H9 (cell line): ENCODE data around the gene FAM20A. TPM values are rescaled to one million over a fixed set of nuclear protein-coding genes. Genes with fewer than 3 reads are reported as not detected.
A peak's percentile ranks its signal among the peaks of the same experiment; 100 is the strongest.

Experiments
- DNase-seq: peaks from one replicate; pipeline ENCODE4 v3.0.0-alpha.2; 2017
- H2AFZ ChIP-seq: one replicate; pipeline ENCODE4 v1.6.1; 2013; ENCODE audit warnings: mild to moderate bottlenecking, low read length, control low read depth, moderate library complexity
- H2AK5ac ChIP-seq: 2 replicates; pipeline ENCODE4 v1.6.1; 2013; ENCODE audit warnings: low read length, control low read depth, mixed read lengths; ENCODE audit not compliant: insufficient read length
- H2BK120ac ChIP-seq: one replicate; pipeline ENCODE4 v1.6.1; 2013; ENCODE audit warnings: low read depth, mild to moderate bottlenecking, low read length, control low read depth, inconsistent platforms; ENCODE audit not compliant: poor library complexity, severe bottlenecking
- H2BK12ac ChIP-seq: 2 replicates; pipeline ENCODE4 v1.6.1; 2013; ENCODE audit warnings: low read length, control low read depth, mixed read lengths, low read depth; ENCODE audit not compliant: insufficient read length
- H2BK15ac ChIP-seq: 2 replicates; pipeline ENCODE4 v1.6.1; 2013; ENCODE audit warnings: low read depth, low read length, control low read depth
- H2BK20ac ChIP-seq: one replicate; pipeline ENCODE4 v1.6.1; 2013; ENCODE audit warnings: low read depth, mild to moderate bottlenecking, low read length, control low read depth, inconsistent platforms; ENCODE audit not compliant: poor library complexity, severe bottlenecking
- H2BK5ac ChIP-seq: 2 replicates; pipeline ENCODE4 v1.6.1; 2013; ENCODE audit warnings: low read length, control low read depth, mixed read lengths; ENCODE audit not compliant: insufficient read length
- H3K14ac ChIP-seq: 2 replicates; pipeline ENCODE4 v1.6.1; 2013; ENCODE audit warnings: low read length, control low read depth; ENCODE audit not compliant: insufficient read depth
- H3K18ac ChIP-seq: 2 replicates; pipeline ENCODE4 v1.6.1; 2013; ENCODE audit warnings: low read depth, mild to moderate bottlenecking, mixed read lengths, low read length, control low read depth; ENCODE audit not compliant: insufficient read length
- H3K23ac ChIP-seq: 2 replicates; pipeline ENCODE4 v1.6.1; 2013; ENCODE audit warnings: low read length, control low read depth, mixed read lengths, low read depth; ENCODE audit not compliant: insufficient read length
- H3K23me2 ChIP-seq: 2 replicates; pipeline ENCODE4 v1.6.1; 2013; ENCODE audit warnings: low read depth, mild to moderate bottlenecking, mixed read lengths, low read length, control low read depth; ENCODE audit not compliant: insufficient read length, poor library complexity, severe bottlenecking
- H3K27ac ChIP-seq: 2 replicates; pipeline ENCODE4 v1.5.1; 2013; ENCODE audit warnings: low read length, control low read depth, mixed read lengths, low read depth; ENCODE audit not compliant: insufficient read length
- H3K27me3 ChIP-seq: 2 replicates; pipeline ENCODE4 v1.6.1; 2013; ENCODE audit warnings: low read length, control low read depth, inconsistent platforms; ENCODE audit not compliant: insufficient read depth
- H3K4ac ChIP-seq: 2 replicates; pipeline ENCODE4 v1.6.1; 2013; ENCODE audit warnings: low read depth, mild to moderate bottlenecking, control low read depth, inconsistent platforms, low read length, moderate library complexity
- H3K4me1 ChIP-seq: 2 replicates; pipeline ENCODE4 v1.6.1; 2013; ENCODE audit warnings: low read length, control low read depth, inconsistent platforms; ENCODE audit not compliant: insufficient read depth
- H3K4me2 ChIP-seq: 2 replicates; pipeline ENCODE4 v1.6.1; 2013; ENCODE audit warnings: low read length, control low read depth, mixed read lengths; ENCODE audit not compliant: insufficient read length, insufficient read depth
- H3K56ac ChIP-seq: 2 replicates; pipeline ENCODE4 v1.6.1; 2013; ENCODE audit warnings: low read depth, mild to moderate bottlenecking, mixed read lengths, low read length, control low read depth; ENCODE audit not compliant: insufficient read length
- H3K79me1 ChIP-seq: 2 replicates; pipeline ENCODE4 v1.6.1; 2013; ENCODE audit warnings: low read depth, mild to moderate bottlenecking, moderate library complexity, low read length, control low read depth, inconsistent platforms; ENCODE audit not compliant: insufficient read depth, poor library complexity, severe bottlenecking
- H3K79me2 ChIP-seq: 2 replicates; pipeline ENCODE4 v1.6.1; 2013; ENCODE audit warnings: low read length, control low read depth, inconsistent platforms; ENCODE audit not compliant: insufficient read depth
- H3K9ac ChIP-seq: 2 replicates; pipeline ENCODE4 v1.6.1; 2013; ENCODE audit warnings: low read length, control low read depth, mixed read lengths; ENCODE audit not compliant: insufficient read length; ENCODE audit errors: extremely low read depth
- H3K9me3 ChIP-seq: one replicate; pipeline ENCODE4 v1.6.1; 2013; ENCODE audit warnings: low read depth, low read length, inconsistent platforms; ENCODE audit not compliant: control insufficient read depth
- H3T11ph ChIP-seq: one replicate; pipeline ENCODE4 v1.6.1; 2013; ENCODE audit warnings: mild to moderate bottlenecking, low read length, control low read depth, inconsistent platforms
- H4K20me1 ChIP-seq: one replicate; pipeline ENCODE4 v1.6.1; 2013; ENCODE audit not compliant: control insufficient read depth, insufficient read length, insufficient read depth
- H4K5ac ChIP-seq: 2 replicates; pipeline ENCODE4 v1.6.1; 2013; ENCODE audit warnings: low read depth, mild to moderate bottlenecking, mixed read lengths, low read length, control low read depth; ENCODE audit not compliant: insufficient read length
- H4K8ac ChIP-seq: replicated peaks from 2 replicates; pipeline ENCODE4 v1.6.1; 2013; ENCODE audit warnings: low read length, control low read depth, mixed read lengths, low read depth; ENCODE audit not compliant: insufficient read length
- H4K91ac ChIP-seq: 2 replicates; pipeline ENCODE4 v1.6.1; 2013; ENCODE audit warnings: low read depth, mild to moderate bottlenecking, moderate library complexity, mixed read lengths, low read length, control low read depth; ENCODE audit not compliant: insufficient read length
- H3K27ac Mint-ChIP-seq, 3 experiments: 2 replicates in 2 of 3; 3 replicates in 1 of 3; pipeline ENCODE4 v1.8.0; 2020 to 2021; ENCODE audit warnings: mixed read lengths in 3 of 3, mild to moderate bottlenecking in 1 of 3, moderate library complexity in 1 of 3
- H3K27me3 Mint-ChIP-seq: 2 replicates; pipeline ENCODE4 v1.8.0; 2021; ENCODE audit warnings: low read depth, mild to moderate bottlenecking, moderate library complexity, mixed read lengths
- H3K36me3 Mint-ChIP-seq, 3 experiments: 2 replicates in 2 of 3; 3 replicates in 1 of 3; pipeline ENCODE4 v1.8.0; 2020 to 2021; ENCODE audit warnings: low read depth in 3 of 3, mixed read lengths in 3 of 3; ENCODE audit not compliant: insufficient read depth in 1 of 3
- H3K4me1 Mint-ChIP-seq, 2 experiments: 2 replicates each; pipeline ENCODE4 v1.8.0; 2020; ENCODE audit warnings: mixed read lengths in 2 of 2
- H3K4me3 Mint-ChIP-seq, 2 experiments: 2 replicates in 1 of 2; 3 replicates in 1 of 2; pipeline ENCODE4 v1.8.0; 2020 to 2021; ENCODE audit warnings: mild to moderate bottlenecking in 2 of 2, mixed read lengths in 2 of 2, moderate library complexity in 1 of 2
- H3K9me3 Mint-ChIP-seq, 2 experiments: 2 replicates in 1 of 2; 3 replicates in 1 of 2; pipeline ENCODE4 v1.8.0; 2020; ENCODE audit warnings: mild to moderate bottlenecking in 2 of 2, mixed read lengths in 2 of 2, moderate library complexity in 1 of 2
- CTCF ChIP-seq: fragments of 200-600 bp; sonication (generic); conservative IDR thresholded peaks from 3 replicates; pipeline ENCODE4 v1.8.0; 2021; ENCODE audit warnings: antibody characterized with exemption, mild to moderate bottlenecking
- WGBS: extraction: QIAGEN DNeasy Blood & Tissue Kit; methylation state at CpG from one replicate; pipeline ENCODE4 v1.1.7; 2013; ENCODE audit warnings: missing lambda C conversion rate, low lambda C conversion rate, mixed read lengths; ENCODE audit not compliant: insufficient read length; ENCODE audit errors: extremely low coverage; 5-methylcytosine and 5-hydroxymethylcytosine counted together
- total RNA-seq: library from RNA; stranded (reverse); gene quantifications from 2 replicates; pipeline ENCODE4 v1.2.1, GENCODE V29; 2021

FAM20A gene
- total RNA-seq, 1 experiment from 2014 or later: 34.4 TPM

GRCh38 chr17:68603656-68604055, 2.5 kb upstream of the FAM20A start:
- Histone ChIP-seq H3K23me2 (peaks cover 7% of the 10 kb centered on the region), H2AK5ac (no peak overlapping the region), H3K9ac (no peak overlapping the region), H3T11ph (no peak overlapping the region), H2AFZ (no peak overlapping the region), H3K9me3 (no peaks in the 10 kb centered on the region), H2BK15ac (no peak overlapping the region), H2BK5ac (no peak overlapping the region), H4K5ac (no peak overlapping the region), H4K91ac (no peak overlapping the region), H3K4ac (no peak overlapping the region), H3K14ac (no peak overlapping the region; the same call in 1 of the 2 replicates), H2BK20ac (peak overlapping the region; percentile 46), H3K23ac (no peak overlapping the region), H2BK120ac (no peak overlapping the region), H2BK12ac (no peak overlapping the region), H4K8ac (no peak overlapping the region), H3K27ac (no peak overlapping the region), H3K79me1 (no peaks in the 10 kb centered on the region), H3K56ac (no peak overlapping the region), H3K4me2 (no peak overlapping the region), H3K27me3 (peaks cover 10% of the 10 kb centered on the region; the same call in 1 of the 2 replicates), H3K4me1 (peaks cover 5% of the 10 kb centered on the region; the same call in 1 of the 2 replicates), H3K18ac (no peak overlapping the region), H3K79me2 (0 out of 2 replicates have a peak, but pooled peaks cover 1% of the 10 kb centered on the region), H4K20me1 (no peaks in the 10 kb centered on the region)
- Mint-ChIP-seq H3K27ac (peak overlapping the region in 2 of 3 experiments; percentile 20 to 88; a peak in 3 of 7 replicates), H3K4me3 (no peak overlapping the region), H3K27me3 (peaks cover 29% of the 10 kb centered on the region), H3K4me1 (peaks cover 41 to 42% of the 10 kb centered on the region in 2 experiments), H3K36me3 (peaks cover 1 to 21% (median 18%) of the 10 kb centered on the region in 3 experiments; a peak in 6 of 7 replicates), H3K9me3 (peaks cover 12 to 13% of the 10 kb centered on the region in 2 experiments)
- no peak for DNase-seq
- WGBS: no CpG with 5 or more reads among the region's 3 CpGs
- TF ChIP-seq CTCF: no peak
